Sciatic nerve (tissue), 2 donors: ENCODE measurements around the gene LAMA3. TPM values are rescaled to one million over a fixed set of nuclear protein-coding genes. Genes with fewer than 3 reads are reported as not detected.

Experiments used
- ATAC-seq: fragments of 200-7000 bp; cut with Tn5 transposase; one replicate; pipeline ENCODE4 v1.9.1; 2020; ENCODE audit warnings: mild to moderate bottlenecking, moderate library complexity
- DNase-seq: peaks from one replicate; pipeline ENCODE4 v3.0.0-alpha.2; 2020; ENCODE audit warnings: low spot score
- intact Hi-C: fragments of 100-400 bp; cut with DNase I; formaldehyde crosslinking; loops from one replicate; pipeline ENCODE4 v1.14.2; 2022
- total RNA-seq: library from RNA; stranded (reverse); fragmentation: NEBNext Ultra II Directional; extraction: Animal tissue kit (Norgen Biotek cat#: 25700); gene quantifications from one replicate; pipeline ENCODE4 v1.2.1, GENCODE V29; 2021
- donor health status: DM: no; HTN: no; CAD: no.
- donor health status: DM: no; HTN: no; CAD: no.

Gene LAMA3
- total RNA-seq, 1 donor from 2014 or later, result 47.3 TPM

DNA sequence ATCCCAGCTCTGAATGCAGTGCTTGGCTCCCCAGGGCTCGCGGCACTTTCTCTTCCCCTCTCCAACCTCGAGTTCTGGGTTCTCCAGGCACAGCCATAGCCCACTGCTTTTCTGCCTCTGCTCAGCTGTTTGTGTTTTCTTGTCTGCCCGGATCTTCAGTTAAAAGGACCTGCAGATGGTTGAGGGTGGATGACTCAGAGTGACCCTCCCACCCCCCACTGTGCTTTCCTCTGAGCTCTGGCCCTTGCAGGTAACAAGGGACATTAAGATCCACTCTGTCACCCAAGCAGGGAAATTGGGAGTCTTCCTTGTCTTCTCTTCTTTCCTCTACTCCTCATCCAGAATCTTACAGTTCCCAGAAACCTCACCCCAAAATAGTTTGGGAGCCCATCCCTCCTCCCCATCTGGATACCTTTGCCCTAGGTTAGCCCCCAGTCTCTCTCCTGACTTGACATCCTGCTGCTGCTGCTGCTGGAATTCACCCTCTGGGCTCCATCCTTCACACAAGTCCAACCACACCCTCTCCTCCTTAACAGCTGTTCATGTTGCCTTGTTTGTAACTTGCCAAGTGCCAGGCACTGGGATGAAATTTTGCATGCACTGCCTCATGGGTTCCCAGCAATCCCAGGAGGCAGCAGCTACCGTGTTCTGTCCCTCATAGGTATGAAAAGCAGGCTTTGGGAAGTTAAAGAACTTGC lies 167.4 kb downstream of the LAMA3 start:
- ATAC-seq, result no peak
- intact Hi-C loops, result no loop called here
- no peak for DNase-seq

DNA sequence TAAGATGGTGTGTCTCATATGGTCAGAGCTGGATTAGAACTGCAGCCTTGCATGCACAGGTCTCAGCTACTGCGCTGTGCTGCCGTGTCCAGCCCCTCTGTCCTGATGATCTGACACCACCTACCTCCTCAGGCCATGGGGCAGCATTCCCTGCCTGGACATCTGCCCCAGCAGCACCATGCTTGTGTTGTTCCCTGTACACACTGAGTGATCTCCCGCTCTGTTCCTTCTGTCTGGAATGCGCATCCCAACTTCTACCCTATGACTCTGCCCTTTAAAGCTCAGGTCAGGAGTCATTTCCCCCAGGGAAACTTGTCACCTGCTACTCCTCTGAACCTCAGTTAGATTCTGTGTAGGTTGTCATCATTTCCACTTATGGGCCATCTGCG lies 167.9 kb downstream of the LAMA3 start:
- no peak for DNase-seq
- ATAC-seq, result no peak
- intact Hi-C loops, result no loop called here

DNA sequence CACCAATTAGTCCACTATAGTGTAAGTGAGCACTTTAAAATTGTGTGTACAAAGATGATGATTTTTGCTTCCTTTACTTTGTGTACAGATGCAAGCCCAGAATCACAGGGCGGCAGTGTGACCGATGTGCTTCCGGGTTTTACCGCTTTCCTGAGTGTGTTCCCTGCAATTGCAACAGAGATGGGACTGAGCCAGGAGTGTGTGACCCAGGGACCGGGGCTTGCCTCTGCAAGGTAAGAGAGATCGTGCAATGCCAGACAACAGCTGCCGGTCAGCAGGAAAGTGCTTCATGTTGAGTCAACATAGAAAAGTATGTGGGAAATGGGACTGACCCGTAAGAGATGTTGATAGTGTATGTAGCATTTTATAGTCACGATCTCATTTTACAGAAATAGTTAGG lies 168.5 kb downstream of the LAMA3 start:
- no peak for ATAC-seq
- no peak for DNase-seq
- intact Hi-C loops, result no loop called here

DNA sequence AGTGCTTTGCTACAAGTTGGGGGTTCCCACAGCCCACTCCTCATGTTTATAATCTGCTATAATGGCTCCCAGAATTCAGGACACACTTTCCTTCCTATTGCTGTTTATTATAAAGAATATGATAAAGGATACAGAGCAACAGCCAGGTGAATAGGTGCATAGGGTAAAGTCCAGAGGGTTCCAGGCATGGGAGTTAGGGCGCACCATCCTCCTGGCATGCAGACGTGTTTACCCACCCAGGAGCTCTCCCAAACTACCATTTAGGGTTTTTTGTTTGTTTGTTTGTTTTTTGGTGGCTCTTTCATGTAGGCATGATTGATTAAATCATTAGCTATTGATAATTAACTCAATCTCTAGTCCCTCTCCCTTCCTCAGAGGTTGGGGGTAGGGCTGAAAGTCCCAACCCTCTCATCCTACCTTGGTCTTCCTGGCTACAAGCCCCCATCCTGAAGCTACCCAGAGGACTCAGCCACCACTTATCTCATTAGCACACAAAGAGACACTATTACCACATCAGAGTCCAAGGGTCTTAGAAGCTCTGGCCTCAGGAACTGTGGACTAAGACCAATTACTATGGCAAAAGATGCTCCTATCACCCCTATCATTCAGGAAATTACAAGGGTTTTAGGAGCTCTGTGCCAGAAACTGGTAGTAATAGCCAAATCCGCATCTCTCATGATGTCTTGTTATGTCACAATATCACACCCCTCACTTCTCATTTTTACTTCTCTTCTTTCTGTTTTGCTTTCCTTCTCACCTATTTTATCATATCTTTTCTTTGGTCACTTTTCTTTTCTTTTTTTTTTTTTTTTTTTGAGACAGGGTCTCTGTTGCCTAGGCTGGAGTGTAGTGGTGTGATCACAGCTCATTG lies 170.4 kb downstream of the LAMA3 start:
- intact Hi-C loops, result loop anchor here (5.0 kb wide), 1 partner anchor 1712 kb away; no protein-coding TSS in a partner anchor
- DNase-seq (no peak), ATAC-seq (no peak)

DNA sequence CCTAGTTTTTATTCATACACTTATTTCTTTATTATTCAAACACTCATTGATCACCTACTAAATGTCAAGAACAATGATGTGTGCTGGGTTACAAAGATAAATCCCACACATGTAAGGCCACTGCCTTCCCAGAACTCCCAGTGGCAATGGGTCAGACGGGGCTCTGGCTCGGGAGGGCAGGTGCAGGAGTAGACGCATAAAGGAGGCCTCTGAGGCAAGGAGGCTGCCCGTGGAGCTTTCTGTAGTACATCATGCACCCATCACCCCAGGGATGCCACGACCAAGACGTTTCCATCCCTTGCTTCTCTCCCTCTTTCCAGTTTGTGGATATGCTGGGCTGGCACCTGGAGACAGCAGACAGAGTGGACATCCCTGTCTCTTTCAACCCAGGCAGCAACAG lies 172.1 kb downstream of the LAMA3 start:
- ATAC-seq, result no peak
- no peak for DNase-seq
- intact Hi-C loops, result loop anchor here (5.0 kb wide), 1 partner anchor 1714 kb away; no protein-coding TSS in a partner anchor

DNA sequence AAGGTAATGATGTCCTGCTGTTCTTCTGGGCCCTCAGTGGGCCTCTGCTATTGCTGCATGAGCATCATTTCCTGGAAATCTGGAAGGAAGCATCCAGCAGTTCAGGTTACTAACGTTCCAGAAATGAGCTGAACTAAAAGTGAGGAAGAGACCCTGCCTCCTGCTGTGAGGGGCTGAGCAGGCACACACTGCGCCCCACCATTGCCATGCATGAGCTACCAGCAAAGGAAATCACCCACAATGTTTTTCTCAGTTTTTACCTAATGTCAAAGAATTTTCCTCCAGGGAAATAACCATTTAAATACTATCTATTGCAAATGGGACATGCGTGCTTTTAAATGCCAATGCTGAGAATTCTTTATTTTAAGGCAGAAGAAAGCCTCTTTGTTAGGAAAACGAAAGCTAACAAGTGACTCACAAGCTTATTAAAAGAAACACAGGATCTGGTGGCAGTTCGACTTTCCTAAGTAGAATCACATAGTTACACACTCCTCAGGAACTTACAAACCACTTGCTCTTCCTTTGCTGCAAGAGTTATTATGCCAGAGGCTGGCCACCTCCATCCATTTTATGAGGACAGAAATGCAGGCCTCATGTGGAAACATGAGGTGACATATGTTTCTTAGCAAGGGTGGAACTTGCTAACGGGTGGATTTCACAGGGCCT lies 172.7 kb downstream of the LAMA3 start:
- intact Hi-C loops, result loop anchor here (5.0 kb wide), 1 partner anchor 1715 kb away; no protein-coding TSS in a partner anchor
- ATAC-seq (peak; percentile 51), DNase-seq (no peak)

DNA sequence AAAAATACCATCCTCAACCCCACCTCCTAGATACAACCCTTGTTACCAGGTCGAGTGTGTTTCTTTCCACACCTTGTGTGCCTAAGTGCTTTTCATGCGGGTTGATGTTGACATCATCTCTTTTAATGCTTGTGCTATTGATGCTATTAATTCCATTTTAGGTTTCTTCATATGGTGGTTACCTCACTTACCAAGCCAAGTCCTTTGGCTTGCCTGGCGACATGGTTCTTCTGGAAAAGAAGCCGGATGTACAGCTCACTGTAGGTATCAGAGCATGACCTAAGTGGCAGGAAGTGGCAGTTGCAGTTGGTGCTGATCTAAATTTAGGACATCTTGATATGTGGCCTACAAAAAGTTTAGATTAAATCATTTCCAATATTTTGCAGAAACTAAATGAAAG lies 175.4 kb downstream of the LAMA3 start:
- DNase-seq (no peak), ATAC-seq (no peak)
- intact Hi-C loops, result loop anchor here (5.0 kb wide), 1 partner anchor 1717 kb away; no protein-coding TSS in a partner anchor

DNA sequence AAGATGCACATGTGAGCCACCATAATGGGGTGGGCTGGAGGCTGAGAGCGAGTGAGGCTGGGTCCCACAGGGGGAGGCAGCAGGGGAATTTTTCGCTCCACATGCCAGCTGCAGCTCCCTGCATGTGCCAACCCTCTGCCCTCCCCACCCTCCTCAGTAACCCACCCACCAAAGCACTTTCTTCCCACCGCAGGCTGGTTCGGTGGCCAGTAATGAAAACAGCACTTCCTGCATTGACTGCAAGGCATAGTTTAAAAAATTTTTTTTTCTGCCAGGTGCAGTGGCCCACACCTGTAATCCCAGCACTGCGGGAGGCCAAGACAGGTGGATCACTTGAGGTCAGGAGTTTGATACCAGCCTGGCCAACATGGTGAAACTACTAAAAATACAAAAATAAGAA lies 177.8 kb downstream of the LAMA3 start:
- DNase-seq (no peak), ATAC-seq (no peak)
- intact Hi-C loops, result no loop called here

DNA sequence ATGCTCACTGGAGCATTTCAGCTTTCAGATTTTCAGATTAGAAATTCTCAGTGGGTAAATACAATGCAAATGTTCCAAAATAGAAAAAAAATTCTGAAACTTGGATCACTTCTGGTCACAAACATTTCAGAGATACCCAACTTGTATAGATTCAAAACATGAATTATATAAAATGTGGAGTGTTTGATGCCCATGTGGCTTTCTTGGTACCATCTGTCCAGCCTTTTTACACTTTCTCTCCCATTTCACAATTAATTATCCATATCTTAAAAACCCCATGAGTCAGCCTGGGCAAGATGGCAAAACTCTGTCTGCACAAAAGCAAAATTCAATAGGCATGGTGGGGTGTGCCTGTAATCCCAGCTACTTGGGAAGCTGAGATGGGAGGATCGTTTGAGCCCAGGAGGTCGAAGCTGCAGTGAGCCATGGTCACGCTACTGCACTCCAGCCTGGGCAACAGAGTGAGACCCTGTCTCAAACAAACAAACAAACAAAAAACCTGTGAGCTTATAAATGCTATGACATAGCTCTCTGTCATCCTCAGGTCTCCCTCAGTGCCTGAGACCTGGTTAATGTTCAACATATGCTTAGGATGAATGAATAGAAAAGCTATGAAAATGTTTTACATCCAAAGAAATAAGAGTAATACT lies 179.0 kb downstream of the LAMA3 start:
- no peak for DNase-seq
- intact Hi-C loops, result no loop called here
- ATAC-seq, result no peak

DNA sequence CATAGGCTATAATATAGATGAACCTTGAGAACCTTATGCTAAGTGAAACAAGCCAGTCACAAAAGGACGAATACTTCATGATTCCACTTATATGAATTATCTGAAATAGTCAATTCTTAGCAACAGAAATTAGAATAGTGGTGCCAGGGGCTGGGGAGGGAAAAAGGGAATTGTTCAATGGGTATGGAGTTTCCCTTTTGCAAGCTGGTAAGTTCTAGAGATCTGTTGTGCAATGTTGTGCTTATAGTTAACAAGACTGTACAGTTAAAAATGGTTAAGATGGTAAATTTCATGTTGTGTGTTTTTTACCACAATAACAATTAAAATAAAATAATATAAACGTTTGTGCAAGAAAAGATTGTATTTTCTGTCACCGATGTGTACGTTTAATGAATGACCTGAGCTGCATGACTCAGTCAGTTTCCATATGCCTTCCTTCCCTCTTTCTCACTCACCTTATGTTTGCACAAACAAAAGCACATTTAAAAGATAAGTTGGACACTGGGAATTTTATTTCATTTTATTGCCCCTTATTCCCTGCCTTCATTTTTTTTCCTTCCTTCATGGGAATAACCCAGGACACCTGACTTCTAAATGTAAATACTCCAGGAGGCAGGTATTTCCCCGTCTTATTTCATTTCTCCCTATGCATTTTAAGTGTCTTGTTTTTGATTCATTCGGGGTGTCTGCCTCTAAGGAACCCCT lies 181.6 kb downstream of the LAMA3 start:
- ATAC-seq, result no peak
- no peak for DNase-seq
- intact Hi-C loops, result no loop called here

DNA sequence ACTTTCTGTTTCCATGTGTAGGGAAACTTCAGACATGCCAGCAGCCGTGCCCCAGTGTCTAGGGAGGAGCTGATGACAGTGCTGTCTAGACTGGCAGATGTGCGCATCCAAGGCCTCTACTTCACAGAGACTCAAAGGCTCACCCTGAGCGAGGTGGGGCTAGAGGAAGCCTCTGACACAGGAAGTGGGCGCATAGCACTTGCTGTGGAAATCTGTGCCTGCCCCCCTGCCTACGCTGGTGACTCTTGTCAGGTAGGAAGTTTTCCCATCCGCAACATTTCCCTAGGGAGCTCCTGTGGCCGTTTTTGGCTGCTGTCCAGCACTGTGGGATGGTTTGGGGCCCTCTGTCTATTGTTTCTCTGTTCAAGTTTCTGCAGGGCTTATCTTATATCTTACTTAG lies 182.2 kb downstream of the LAMA3 start:
- intact Hi-C loops, result no loop called here
- ATAC-seq, result peak; percentile 15
- DNase-seq, result no peak

DNA sequence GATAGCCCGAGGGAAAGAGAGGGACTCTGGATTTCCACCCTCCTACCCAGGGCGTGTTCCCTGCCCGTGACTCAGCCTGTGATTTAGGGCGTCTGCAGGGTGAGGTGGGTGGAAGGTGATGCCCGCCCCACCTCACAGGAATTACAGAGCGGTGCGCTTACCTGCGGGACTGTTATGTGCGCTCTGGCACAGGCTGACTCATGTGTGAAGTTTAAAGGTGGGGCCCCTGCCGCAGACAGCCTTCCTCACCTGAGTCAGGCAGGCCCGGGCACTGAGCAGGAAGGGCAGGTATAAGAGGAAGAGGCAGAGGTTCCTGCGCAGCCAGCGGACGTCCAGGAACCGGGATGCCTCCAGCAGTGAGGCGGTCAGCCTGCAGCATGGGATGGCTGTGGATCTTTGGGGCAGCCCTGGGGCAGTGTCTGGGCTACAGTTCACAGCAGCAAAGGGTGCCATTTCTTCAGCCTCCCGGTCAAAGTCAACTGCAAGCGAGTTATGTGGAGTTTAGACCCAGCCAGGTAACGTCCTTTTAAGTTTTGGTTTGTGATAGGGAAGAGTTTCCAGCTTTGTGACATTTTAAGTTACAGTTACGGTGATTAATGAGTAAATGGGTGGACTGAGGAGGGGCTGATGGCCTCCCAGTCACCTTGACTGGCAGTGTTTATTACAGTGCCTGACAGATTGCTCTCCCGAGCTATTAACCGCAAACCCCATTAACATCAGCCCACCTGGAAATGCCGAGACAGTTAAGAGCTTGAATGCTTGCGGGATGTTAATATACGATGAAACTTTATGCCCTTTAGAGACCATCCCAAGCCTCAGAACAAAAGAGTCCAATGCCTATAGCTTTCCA lies 183.7 kb downstream of the LAMA3 start:
- ATAC-seq, result no peak
- intact Hi-C loops, result no loop called here

DNA sequence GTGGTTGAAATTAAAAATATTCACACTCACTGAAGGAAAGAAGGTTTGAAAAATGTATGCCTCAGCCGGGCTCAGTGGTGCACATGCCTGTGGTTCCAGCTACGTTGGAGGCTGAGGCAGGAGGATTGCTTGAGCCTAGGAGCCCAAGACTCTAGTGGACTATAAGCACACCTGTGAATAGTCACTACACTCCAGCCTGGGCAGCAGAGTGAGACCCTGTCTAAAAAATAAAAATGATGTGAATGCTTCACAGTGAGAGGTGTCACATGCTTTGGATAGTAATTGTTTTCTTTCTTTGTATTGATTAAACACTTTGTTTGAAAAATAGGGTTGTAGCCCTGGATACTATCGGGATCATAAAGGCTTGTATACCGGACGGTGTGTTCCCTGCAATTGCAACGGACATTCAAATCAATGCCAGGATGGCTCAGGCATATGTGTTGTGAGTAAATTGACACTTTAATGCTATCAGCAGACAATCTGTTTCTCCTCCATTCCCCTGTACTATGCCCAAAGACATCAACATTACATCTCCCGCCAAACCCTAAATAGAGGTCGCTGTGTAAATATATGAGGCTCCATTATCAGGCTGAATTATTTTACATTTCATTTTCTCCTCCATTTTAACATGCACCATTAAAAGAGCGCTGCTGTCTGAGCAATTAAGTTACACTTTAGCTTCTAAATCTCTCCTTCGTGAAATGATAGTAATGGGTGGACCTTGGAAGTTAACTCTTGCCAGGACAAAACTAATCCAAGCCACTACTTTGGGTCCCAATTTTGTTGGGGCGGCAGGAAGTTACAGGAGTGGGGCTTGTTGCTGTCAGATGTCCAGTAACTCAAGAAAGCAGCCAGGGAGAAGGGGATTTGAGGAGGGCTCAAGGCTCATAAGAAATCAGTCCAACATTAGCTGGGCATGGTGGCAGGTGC lies 187.0 kb downstream of the LAMA3 start:
- intact Hi-C loops, result no loop called here
- no peak for DNase-seq
- ATAC-seq, result no peak

More for the DNA sequence above, 183.7 kb downstream of the LAMA3 start:
- no peak for DNase-seq

DNA sequence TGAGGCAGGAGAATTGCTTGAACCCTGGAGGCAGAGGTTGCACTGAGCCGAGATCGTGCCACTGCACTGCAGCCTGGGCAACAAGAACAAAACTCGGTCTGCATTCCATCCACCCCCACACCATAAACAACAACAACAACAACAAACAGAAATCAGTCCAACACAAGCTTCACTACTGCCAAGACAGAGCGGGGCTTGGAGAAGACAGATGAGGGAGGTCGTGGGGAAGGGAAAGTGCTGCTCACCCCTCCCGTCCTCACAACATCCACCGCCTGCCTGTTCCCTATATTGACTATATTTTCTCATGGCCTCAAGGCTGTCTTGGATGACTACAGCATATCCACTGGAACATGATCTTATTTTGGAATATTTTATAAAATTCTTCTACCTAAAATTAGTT lies 187.7 kb downstream of the LAMA3 start:
- DNase-seq (no peak), ATAC-seq (no peak)
- intact Hi-C loops, result no loop called here

DNA sequence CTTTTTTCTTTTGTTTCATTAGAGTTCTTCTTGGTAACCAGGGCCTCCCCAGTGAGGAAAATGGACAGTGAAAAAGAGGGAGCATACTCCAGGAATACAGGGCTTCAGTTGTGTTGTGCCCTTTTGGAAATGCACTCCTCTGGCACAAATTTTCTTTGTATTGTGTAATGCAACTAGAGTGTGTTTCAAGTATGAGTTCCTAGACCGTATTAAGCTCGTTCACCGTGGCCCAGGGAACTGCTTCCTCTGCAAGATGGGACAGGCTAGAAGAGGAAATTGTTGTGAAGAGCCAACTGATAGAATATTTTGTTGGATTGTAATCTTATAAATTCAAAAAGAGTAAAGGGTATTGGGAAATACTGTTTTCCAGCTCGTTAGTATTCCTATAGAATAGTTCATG lies 188.1 kb downstream of the LAMA3 start:
- no peak for DNase-seq
- intact Hi-C loops, result no loop called here
- no peak for ATAC-seq

DNA sequence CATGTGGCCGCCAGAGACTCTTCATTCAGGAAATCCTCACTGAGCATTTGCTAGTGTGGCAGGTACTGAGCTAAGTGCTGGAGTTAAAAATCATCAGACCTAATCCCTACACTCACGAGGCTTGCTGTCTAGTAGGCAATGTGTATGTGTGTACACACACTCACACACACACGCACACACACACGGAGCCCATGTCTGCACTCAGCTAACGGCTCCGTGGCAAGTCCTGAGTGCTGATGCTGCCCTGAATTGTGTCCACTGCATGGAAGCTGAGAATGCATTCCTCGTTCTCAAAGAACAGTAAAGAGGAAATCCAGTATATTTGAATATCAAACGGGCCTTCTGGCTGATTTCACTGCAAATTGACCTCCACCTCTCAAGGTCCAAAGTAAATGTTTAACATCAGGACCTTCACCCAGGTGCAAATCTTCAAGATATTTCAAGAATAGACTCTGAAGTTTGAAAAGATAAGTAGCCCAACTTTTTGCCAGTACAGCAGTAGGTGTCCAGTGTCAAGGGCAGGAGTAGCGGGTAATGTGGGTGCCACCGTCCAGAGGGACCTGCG lies 189.2 kb downstream of the LAMA3 start:
- ATAC-seq, result no peak
- intact Hi-C loops, result no loop called here
- no peak for DNase-seq
